HCT116 (cell line): ENCODE measurements around the gene LRRN1. TPM values are rescaled to one million over a fixed set of nuclear protein-coding genes. Genes with fewer than 3 reads are reported as not detected.

Experiments used
- ATAC-seq: fragments of 200-7000 bp; cut with Tn5 transposase; 2 replicates; pipeline ENCODE4 v1.9.1; 2020; ENCODE audit warnings: mild to moderate bottlenecking, moderate library complexity
- BruUV-seq: library from RNA; stranded (reverse); fragments of 400-500 nt; replicated peaks from 2 replicates; lab custom pipeline; 2021; lab: Mats Ljungman, UMichigan
- CTCF ChIA-PET: fragments of 300-600 bp; sonication (Branson Sonifier 250); formaldehyde crosslinking; loops from one replicate; lab custom pipeline; 2021; ENCODE audit warnings: antibody characterized with exemption; lab: Charles Lee
- POLR2A ChIA-PET: fragments of 300-600, 350-600 bp; sonication (Branson Sonifier 250); formaldehyde crosslinking; loops from one replicate; lab custom pipeline; 2021; ENCODE audit warnings: antibody characterized with exemption; lab: Charles Lee
- RAD21 ChIA-PET, 2 experiments: fragments of 300-600 bp; sonication (Branson Sonifier 250); formaldehyde crosslinking; loops; one replicate each; lab custom pipeline; 2023; ENCODE audit warnings: low total read pairs in 2 of 2; ENCODE audit not compliant: uncharacterized antibody in 2 of 2, unreplicated experiment in 2 of 2, low non-redundant PET in 1 of 2; lab: Charles Lee
- DNase-seq: peaks from one replicate; pipeline ENCODE4 v3.0.0-alpha.2; 2010; ENCODE audit warnings: low read depth, low spot score
- H2AFZ ChIP-seq: fragments of 200-600 bp; shearing (Covaris generic), sonication (generic); 2 replicates; pipeline ENCODE4 v1.6.1; 2017; ENCODE audit warnings: low read depth, mixed run types, mixed read lengths, antibody characterized with exemption, low read length; ENCODE audit not compliant: poor library complexity, severe bottlenecking
- H3K27ac ChIP-seq: 2 replicates; pipeline ENCODE4 v1.5.1; 2012; ENCODE audit warnings: low read depth, low read length
- H3K27me3 ChIP-seq: fragments of 200-600 bp; sonication (generic); 2 replicates; pipeline ENCODE4 v1.6.1; 2016; ENCODE audit warnings: mixed run types, low read length, mixed read lengths; ENCODE audit not compliant: insufficient read depth
- H3K36me3 ChIP-seq, 2 experiments: fragments of 200-500 bp in 1 of 2; fragments of 200-600 bp in 1 of 2; sonication (Bioruptor generic) in 1 of 2; sonication (generic) in 1 of 2; 2 replicates each; pipeline versions ENCODE4 v1.5.1 to v1.6.1; 2014 to 2016; ENCODE audit warnings: low read length in 2 of 2, inconsistent platforms in 1 of 2, mixed read lengths in 1 of 2, mixed run types in 1 of 2; ENCODE audit not compliant: insufficient read depth in 2 of 2, control insufficient read depth in 1 of 2
- H3K4me1 ChIP-seq, 2 experiments: fragments of 200-600 bp in 1 of 2; sonication (generic) in 1 of 2; 2 replicates each; pipeline versions ENCODE4 v1.5.1 to v1.6.1; 2012 to 2017; ENCODE audit warnings: low read length in 2 of 2, inconsistent platforms in 1 of 2, mild to moderate bottlenecking in 1 of 2, mixed read lengths in 1 of 2, mixed run types in 1 of 2, moderate library complexity in 1 of 2; ENCODE audit not compliant: insufficient read depth in 2 of 2, control insufficient read depth in 1 of 2
- H3K4me2 ChIP-seq: fragments of 200-600 bp; sonication (generic); 2 replicates; pipeline ENCODE4 v1.6.1; 2017; ENCODE audit warnings: mixed run types, low read length, mixed read lengths
- H3K4me3 ChIP-seq, 2 experiments: fragments of 200-600 bp in 1 of 2; sonication (generic) in 1 of 2; replicated peaks in 1 of 2; 2 replicates each; pipeline ENCODE4 v1.5.1; 2011 to 2016; ENCODE audit warnings: low read length in 2 of 2, control low read depth in 1 of 2, low read depth in 1 of 2, mild to moderate bottlenecking in 1 of 2, mixed read lengths in 1 of 2, mixed run types in 1 of 2
- H3K79me2 ChIP-seq: fragments of 200-600 bp; sonication (generic); 2 replicates; pipeline ENCODE4 v1.6.1; 2017; ENCODE audit warnings: mild to moderate bottlenecking, mixed run types, low read length, moderate library complexity, mixed read lengths; ENCODE audit not compliant: insufficient read depth
- H3K9ac ChIP-seq: fragments of 200-600 bp; sonication (generic); 2 replicates; pipeline ENCODE4 v1.6.1; 2016; ENCODE audit warnings: low read length, mixed read lengths
- H3K9me2 ChIP-seq: fragments of 200-600 bp; sonication (generic), shearing (Covaris generic); 2 replicates; pipeline ENCODE4 v1.6.1; 2017; ENCODE audit warnings: mixed run types, mild to moderate bottlenecking, moderate library complexity; ENCODE audit not compliant: insufficient read depth
- H3K9me3 ChIP-seq, 2 experiments: fragments of 200-500 bp in 1 of 2; fragments of 200-600 bp in 1 of 2; sonication (Bioruptor generic) in 1 of 2; sonication (generic) in 1 of 2; 2 replicates each; pipeline ENCODE4 v1.6.1; 2014 to 2017; ENCODE audit warnings: low read length in 2 of 2, mixed read lengths in 2 of 2, inconsistent platforms in 1 of 2, low read depth in 1 of 2, mild to moderate bottlenecking in 1 of 2, mixed run types in 1 of 2, moderate library complexity in 1 of 2; ENCODE audit not compliant: control insufficient read depth in 1 of 2, insufficient read depth in 1 of 2
- H4K20me1 ChIP-seq: fragments of 200-600 bp; sonication (generic), shearing (Covaris generic); 2 replicates; pipeline ENCODE4 v1.6.1; 2017; ENCODE audit warnings: mixed run types, mild to moderate bottlenecking, moderate library complexity; ENCODE audit not compliant: insufficient read depth
- ATF3 ChIP-seq: IDR thresholded peaks from 2 replicates; pipeline ENCODE4 v1.6.1; 2012
- CEBPB ChIP-seq: IDR thresholded peaks from 2 replicates; pipeline ENCODE4 v1.6.1; 2012; ENCODE audit warnings: low read depth
- CTCF ChIP-seq, 3 experiments: fragments of 200-600 bp in 1 of 3; sonication (generic) in 1 of 3; IDR thresholded peaks in 2 of 3; conservative IDR thresholded peaks in 1 of 3; 2 replicates each; pipeline ENCODE4 v1.5.1; 2012 to 2017; ENCODE audit warnings: low read depth in 2 of 3, low read length in 2 of 3, antibody characterized with exemption in 1 of 3, borderline replicate concordance in 1 of 3, control low read depth in 1 of 3, mild to moderate bottlenecking in 1 of 3, mixed read lengths in 1 of 3, mixed run types in 1 of 3, moderate library complexity in 1 of 3; ENCODE audit not compliant: insufficient read depth in 1 of 3
- EGR1 ChIP-seq: IDR thresholded peaks from 2 replicates; pipeline ENCODE4 v1.6.1; 2012; ENCODE audit warnings: low read depth
- ELF1 ChIP-seq: IDR thresholded peaks from 2 replicates; pipeline ENCODE4 v1.6.1; 2012; ENCODE audit warnings: low read depth, borderline replicate concordance
- EZH2 ChIP-seq: fragments of 200-600 bp; sonication (generic); IDR thresholded peaks from 2 replicates; pipeline ENCODE4 v1.6.1; 2017; ENCODE audit warnings: antibody characterized with exemption, mixed run types
- EZH2phosphoT487 ChIP-seq: fragments of 200-600 bp; IDR thresholded peaks from 2 replicates; pipeline ENCODE4 v1.6.1; 2018; ENCODE audit warnings: antibody characterized with exemption, borderline replicate concordance
- FOSL1 ChIP-seq: IDR thresholded peaks from 2 replicates; pipeline ENCODE4 v1.6.1; 2012; ENCODE audit warnings: low read depth
- POLR2A ChIP-seq: IDR thresholded peaks from 2 replicates; pipeline ENCODE4 v1.7.0; 2011; ENCODE audit warnings: borderline replicate concordance; ENCODE audit not compliant: insufficient read depth, insufficient read length; ENCODE audit errors: extremely low read depth
- POLR2AphosphoS5 ChIP-seq: IDR thresholded peaks from 2 replicates; pipeline ENCODE4 v1.6.1; 2011; ENCODE audit warnings: mild to moderate bottlenecking, low read depth, low read length, moderate library complexity
- REST ChIP-seq: IDR thresholded peaks from 2 replicates; pipeline ENCODE4 v1.6.1; 2012; ENCODE audit warnings: low read depth
- SIN3A ChIP-seq: IDR thresholded peaks from 2 replicates; pipeline ENCODE4 v1.6.1; 2012; ENCODE audit warnings: low read depth
- SP1 ChIP-seq: IDR thresholded peaks from 2 replicates; pipeline ENCODE4 v1.6.1; 2012; ENCODE audit warnings: low read depth
- SRF ChIP-seq: IDR thresholded peaks from 2 replicates; pipeline ENCODE4 v1.6.1; 2012; ENCODE audit warnings: low read depth
- TCF7L2 ChIP-seq: IDR thresholded peaks from 2 replicates; pipeline ENCODE4 v1.7.0; 2011; ENCODE audit warnings: borderline replicate concordance, inconsistent platforms; ENCODE audit not compliant: insufficient read depth, insufficient read length; ENCODE audit errors: extremely low read depth
- YY1 ChIP-seq: IDR thresholded peaks from 2 replicates; pipeline ENCODE4 v1.6.1; 2011; ENCODE audit warnings: low read length, low read depth, moderate library complexity, mild to moderate bottlenecking; ENCODE audit not compliant: insufficient replicate concordance; ENCODE audit errors: extremely low read depth
- ZBTB33 ChIP-seq: IDR thresholded peaks from 2 replicates; pipeline ENCODE4 v1.6.1; 2011; ENCODE audit warnings: mild to moderate bottlenecking, low read length, moderate library complexity; ENCODE audit not compliant: insufficient replicate concordance; ENCODE audit errors: extremely low read depth
- ZFX ChIP-seq: fragments of 450-650 bp; IDR thresholded peaks from 2 replicates; pipeline ENCODE4 v1.6.1; 2017
- intact Hi-C: fragments of 100-400 bp; cut with micrococcal nuclease; formaldehyde crosslinking; loops from 2 replicates; pipeline ENCODE4 v1.10.0; 2022
- total RNA-seq: library from RNA; stranded (reverse); gene quantifications from one replicate; pipeline ENCODE4 v1.2.1, GENCODE V29; 2021; ENCODE audit not compliant: unreplicated experiment

Gene LRRN1
- total RNA-seq, 1 experiment from 2014 or later = 0.10 TPM

- Histone ChIP-seq H3K4me3 (no peak overlapping the region), H4K20me1 (no peaks in the 10 kb centered on the region), H3K9me3 (peaks cover 0 to 3% of the 10 kb centered on the region in 2 experiments; a peak in 2 of 4 replicates), H3K27ac (no peak overlapping the region), H3K4me1 (no peaks in the 10 kb centered on the region), H2AFZ (no peak overlapping the region), H3K36me3 (no peaks in the 10 kb centered on the region), H3K79me2 (no peaks in the 10 kb centered on the region), H3K9me2 (no peaks in the 10 kb centered on the region), H3K4me2 (no peak overlapping the region), H3K27me3 (no peaks in the 10 kb centered on the region), H3K9ac (no peak overlapping the region)
- intact Hi-C loops = no loop called here
- ChIA-PET CTCF (no interaction called here), RAD21 (no interaction called here), POLR2A (no interaction called here)
- no peak for TF ChIP-seq EZH2
- no peak for TF ChIP-seq SIN3A
- TF ChIP-seq SRF = no peak
- no peak for TF ChIP-seq SP1
- no peak for TF ChIP-seq FOSL1
- TF ChIP-seq REST = no peak
- no peak for TF ChIP-seq ELF1
- TF ChIP-seq TCF7L2 = no peak
- no peak for TF ChIP-seq POLR2A
- no peak for TF ChIP-seq CTCF (IDR thresholded peaks at IDR 0.05 in 2 of 3, conservative IDR thresholded peaks at IDR 0.05 in 1 of 3; ENCODE audit: borderline replicate concordance in 1 of 3, insufficient read depth in 1 of 3, low read depth in 2 of 3, low read length in 2 of 3)
- TF ChIP-seq YY1 = no peak
- TF ChIP-seq POLR2AphosphoS5 = no peak
- TF ChIP-seq EZH2phosphoT487 = no peak
- TF ChIP-seq CEBPB = no peak
- TF ChIP-seq ZFX = no peak
- no peak for TF ChIP-seq ZBTB33
- no peak for TF ChIP-seq ATF3
- no peak for TF ChIP-seq EGR1
- DNase-seq (no peak), ATAC-seq (no peak)
- BruUV-seq = no TSS peak
Measured at GRCh38 chr3:3862534-3862933, 63.3 kb downstream of the LRRN1 start.
